Fibroblast of skin of right biceps (primary cell): Measurements from ENCODE around the gene CCDC171.
A peak's percentile ranks its signal among the peaks of the same experiment; 100 is the strongest.
"Not testable (repeated sequence)": the region's sequence is repeated elsewhere in the genome, so short reads cannot be mapped to it uniquely, and the experiment has no call there.

Source experiments
- DNase-seq: peaks from one replicate; pipeline ENCODE4 v3.0.0-alpha.2; 2013

The CCDC171 gene

GRCh38 chr9:15699876-15700559 is 147.2 kb downstream of the CCDC171 start:
- DNase-seq, result not testable (repeated sequence)

- DNase-seq, result no peak
These were observed 154.2 kb downstream of the CCDC171 start for GRCh38 chr9:15707000-15707399.

- peak; percentile 5 for DNase-seq
These were observed 158.7 kb downstream of the CCDC171 start for GRCh38 chr9:15711531-15711930.

- DNase-seq, result peak; percentile 17
These were observed 159.1 kb downstream of the CCDC171 start for GRCh38 chr9:15711931-15712330.

- no peak for DNase-seq
These were observed 161.9 kb downstream of the CCDC171 start for GRCh38 chr9:15714746-15715145.

GRCh38 chr9:15717290-15717967 is 164.6 kb downstream of the CCDC171 start:
- no peak for DNase-seq

GRCh38 chr9:15718423-15718822 is 165.6 kb downstream of the CCDC171 start:
- no peak for DNase-seq

GRCh38 chr9:15720861-15721260 is 168.0 kb downstream of the CCDC171 start:
- no peak for DNase-seq

- peak; percentile 22 for DNase-seq
These were observed 170.0 kb downstream of the CCDC171 start for GRCh38 chr9:15722888-15723287.

GRCh38 chr9:15724016-15724415 is 171.2 kb downstream of the CCDC171 start:
- DNase-seq, result peak; percentile 63

- no peak for DNase-seq
These were observed 171.8 kb downstream of the CCDC171 start for GRCh38 chr9:15724612-15725011.

- peak; percentile 76 for DNase-seq
These were observed 173.1 kb downstream of the CCDC171 start for GRCh38 chr9:15725953-15726352.

- DNase-seq, result no peak
These were observed 176.7 kb downstream of the CCDC171 start for GRCh38 chr9:15729507-15729906.

- peak; percentile 91 for DNase-seq
These were observed 182.4 kb downstream of the CCDC171 start for GRCh38 chr9:15735083-15735857.

- no peak for DNase-seq
These were observed 183.7 kb downstream of the CCDC171 start for GRCh38 chr9:15736569-15736968.

- peak; percentile 43 for DNase-seq
These were observed 185.2 kb downstream of the CCDC171 start for GRCh38 chr9:15738011-15738410.

GRCh38 chr9:15741015-15741414 is 188.2 kb downstream of the CCDC171 start:
- DNase-seq, result no peak

GRCh38 chr9:15743512-15743911 is 190.7 kb downstream of the CCDC171 start:
- DNase-seq, result no peak

- no peak for DNase-seq
These were observed 191.4 kb downstream of the CCDC171 start for GRCh38 chr9:15744196-15744595.

GRCh38 chr9:15746905-15747304 is 194.1 kb downstream of the CCDC171 start:
- no peak for DNase-seq

- DNase-seq, result no peak
These were observed 202.8 kb downstream of the CCDC171 start for GRCh38 chr9:15755660-15756059.

GRCh38 chr9:15761551-15761950 is 208.7 kb downstream of the CCDC171 start:
- DNase-seq, result no peak

GRCh38 chr9:15763371-15763770 is 210.5 kb downstream of the CCDC171 start:
- no peak for DNase-seq

- DNase-seq, result no peak
These were observed 211.3 kb downstream of the CCDC171 start for GRCh38 chr9:15764131-15764530.
